K562 (cell line): Measurements from ENCODE around the gene PIP4K2A. TPM values are rescaled to one million over a fixed set of nuclear protein-coding genes. Genes with fewer than 3 reads are reported as not detected.

Experiments
- ARHGAP35 ChIP-seq: fragments of 450-650 bp; IDR thresholded peaks from 2 replicates; pipeline ENCODE4 v1.6.1; 2018; ENCODE audit not compliant: partially characterized antibody
- ARID4B ChIP-seq: sonication (generic); formaldehyde crosslinking; IDR thresholded peaks from 2 replicates; pipeline ENCODE4 v1.8.0; 2022; ENCODE audit warnings: mild to moderate bottlenecking, missing genetic modification reagents
- ARNT ChIP-seq, 2 experiments: fragments of 450-650 bp; IDR thresholded peaks; 2 replicates each; pipeline ENCODE4 v1.6.1; 2016; ENCODE audit warnings: mild to moderate bottlenecking in 1 of 2
- BACH1 ChIP-seq: fragments of 200-800 bp; sonication (Bioruptor generic); IDR thresholded peaks from 2 replicates; pipeline ENCODE4 v1.6.1; 2016; ENCODE audit warnings: missing genetic modification characterization, missing compliant biosample characterization
- CBFB ChIP-seq: sonication (generic); formaldehyde crosslinking; IDR thresholded peaks from 2 replicates; pipeline ENCODE4 v1.4.0; 2020; ENCODE audit warnings: mild to moderate bottlenecking, missing genetic modification reagents
- CCNT2 ChIP-seq: IDR thresholded peaks from 2 replicates; pipeline ENCODE4 v1.6.1; 2011; ENCODE audit warnings: borderline replicate concordance, low read depth, mild to moderate bottlenecking, moderate library complexity, mixed read lengths, low read length; ENCODE audit not compliant: insufficient read length; ENCODE audit errors: extremely low read depth
- GABPA ChIP-seq: fragments of 200-800 bp; sonication (Bioruptor generic); conservative IDR thresholded peaks from 2 replicates; pipeline ENCODE4 v1.6.1; 2016; ENCODE audit warnings: low read depth, missing genetic modification characterization, missing compliant biosample characterization
- NFE2 ChIP-seq: IDR thresholded peaks from 2 replicates; pipeline ENCODE4 v1.6.1; 2014; ENCODE audit warnings: antibody characterized with exemption, low read depth
- NFIC ChIP-seq: fragments of 450-650 bp; IDR thresholded peaks from 2 replicates; pipeline ENCODE4 v1.6.1; 2017; ENCODE audit warnings: mild to moderate bottlenecking, inconsistent platforms
- SIN3A ChIP-seq, 2 experiments: fragments of 150-350 bp in 1 of 2; IDR thresholded peaks; 2 replicates each; pipeline ENCODE4 v1.6.1; 2011 to 2016; ENCODE audit warnings: borderline replicate concordance in 2 of 2, low read depth in 2 of 2, low read length in 2 of 2, mild to moderate bottlenecking in 2 of 2, moderate library complexity in 2 of 2; ENCODE audit not compliant: control insufficient read depth in 1 of 2
- SPI1 ChIP-seq: IDR thresholded peaks from 2 replicates; pipeline ENCODE4 v1.6.1; 2011; ENCODE audit warnings: low read depth, low read length, control low read depth, borderline replicate concordance
- YBX1 ChIP-seq: fragments of 450-650 bp; IDR thresholded peaks from 2 replicates; pipeline ENCODE4 v1.7.1; 2016; ENCODE audit warnings: mild to moderate bottlenecking
- ZNF224 ChIP-seq: sonication (generic); formaldehyde crosslinking; IDR thresholded peaks from 2 replicates; pipeline ENCODE4 v1.8.0; 2022; ENCODE audit warnings: mild to moderate bottlenecking, missing genetic modification reagents
- ZNF436 ChIP-seq: fragments of 250-450, 450-650 bp; sonication (Bioruptor Pico); formaldehyde crosslinking; IDR thresholded peaks from 2 replicates; pipeline ENCODE4 v1.7.0; 2020; ENCODE audit warnings: mild to moderate bottlenecking
- ZNF592 ChIP-seq: fragments of 450-650 bp; IDR thresholded peaks from 2 replicates; pipeline ENCODE4 v1.6.1; 2017; ENCODE audit warnings: antibody characterized with exemption, mild to moderate bottlenecking
- polyA plus RNA-seq, 8 experiments: library from polyadenylated mRNA; depleted of rRNA in 4 of 8; stranded (reverse) in 5 of 8; unstranded in 3 of 8; fragments of >200 nt; fragmentation: Nextera tagmentation in 2 of 8; fragmentation: Illumina TruSeq in 1 of 8; extraction: Ambion mirVana in 2 of 8; extraction: Trizol in 1 of 8; gene quantifications; 2 replicates each; pipeline versions ENCODE4 v1.2.1 to v1.2.3, GENCODE V29; 2011 to 2014; ENCODE audit warnings: inconsistent platforms in 1 of 8, missing spikeins in 1 of 8
- total RNA-seq, 7 experiments: library from RNA; depleted of rRNA in 6 of 7; stranded (reverse); fragments of >200 nt in 6 of 7; fragmentation: Illumina TruSeq in 2 of 7; extraction: Trizol in 2 of 7; gene quantifications; 2 replicates each; pipeline versions ENCODE4 v1.2.1 to v1.2.3, GENCODE V29; 2011 to 2021; ENCODE audit warnings: low replicate concordance in 1 of 7

The PIP4K2A gene
- total and polyA plus RNA-seq, 9 of the 15 experiments (the other 6 are each of a cell fraction or from before 2014, with no cell fraction given) = 35.6 to 117 (median 71.9) TPM

GRCh38 chr10:22672319-22673090, 41.9 kb downstream of the PIP4K2A start (continued):
- TF ChIP-seq ZNF592 (peak; percentile 38; the same call in 1 of the 2 replicates), CCNT2 (no peak), SIN3A (IDR thresholded peaks at IDR 0.05; ENCODE audit: borderline replicate concordance in 2 of 2, control insufficient read depth in 1 of 2, low read depth in 2 of 2, low read length in 2 of 2) (no peak), NFE2 (0 out of 2 replicates have a peak, but pooled peaks have one; percentile 29), YBX1 (no peak), ARHGAP35 (no peak), ARNT (IDR thresholded peaks at IDR 0.05) (no peak), ZNF224 (CRISPR knock-in tag) (no peak), NFIC (no peak), GABPA (0 out of 2 replicates have a peak, but pooled peaks have one; percentile 13), CBFB (CRISPR knock-in tag) (no peak), ARID4B (no peak), ZNF436 (CRISPR knock-in tag) (no peak), SPI1 (no peak), BACH1 (tag) (no peak)
